Erythroblast (primary cell): ENCODE results near the gene ZNF407.

Experiments
- GATA1 ChIP-seq: IDR thresholded peaks from 2 replicates; pipeline ENCODE4 v1.6.1; 2011; ENCODE audit warnings: low read depth, mild to moderate bottlenecking, control low read depth, low read length, moderate library complexity
- POLR2A ChIP-seq: IDR thresholded peaks from 2 replicates; pipeline ENCODE4 v1.6.1; 2011; ENCODE audit warnings: mild to moderate bottlenecking, low read length

DNA sequence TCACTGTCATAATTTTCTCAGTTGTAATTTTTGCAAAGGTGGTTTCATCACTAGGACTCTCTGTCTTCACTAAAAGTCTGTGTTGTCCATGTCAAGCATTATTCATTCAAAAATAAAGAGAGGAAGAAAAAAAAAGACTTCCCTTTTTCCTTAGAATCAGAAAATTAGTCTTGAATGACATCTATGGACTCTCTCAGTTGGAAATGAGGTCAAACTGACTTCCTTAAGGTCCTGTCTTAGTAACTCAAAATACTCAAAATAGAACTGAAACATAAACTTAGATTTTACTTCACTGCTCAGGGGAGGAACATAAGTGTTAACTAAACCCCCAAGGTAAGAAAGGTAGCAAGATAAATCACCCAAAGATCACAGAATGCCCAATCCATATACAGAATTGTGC is 2.2 kb upstream of the ZNF407 start:
- TF ChIP-seq POLR2A: no peak
- no peak for TF ChIP-seq GATA1
